HEK293 (cell line): Measurements from ENCODE around the gene DDR2.

Experiments
- CTCF ChIA-PET: fragments of 350-600 bp; formaldehyde crosslinking; extraction: SDS; loops from one replicate; lab custom pipeline; 2021; ENCODE audit warnings: antibody characterized with exemption; lab: Yijun Ruan, JAX
- POLR2A ChIA-PET: fragments of 300-600 bp; formaldehyde crosslinking; extraction: SDS; loops from one replicate; lab custom pipeline; 2020; ENCODE audit warnings: antibody characterized with exemption, inconsistent platforms; lab: Yijun Ruan, JAX
- H3K27ac ChIP-seq: fragments of 200-500 bp; sonication (Bioruptor generic); 2 replicates; pipeline ENCODE4 v1.5.1; 2014; ENCODE audit warnings: low read depth, low read length, control low read depth, inconsistent platforms; ENCODE audit errors: extremely low read depth
- H3K36me3 ChIP-seq, 2 experiments: fragments of 200-500 bp in 1 of 2; sonication (Bioruptor generic) in 1 of 2; 1 replicate in 1 of 2; 2 replicates in 1 of 2; pipeline ENCODE4 v1.5.1; 2014 to 2017; ENCODE audit warnings: inconsistent platforms in 2 of 2, low read length in 2 of 2; ENCODE audit not compliant: control insufficient read depth in 2 of 2, insufficient read depth in 1 of 2
- H3K4me1 ChIP-seq: fragments of 200-500 bp; sonication (Bioruptor generic); 2 replicates; pipeline ENCODE4 v1.5.1; 2014; ENCODE audit warnings: mild to moderate bottlenecking, low read length, inconsistent platforms; ENCODE audit not compliant: control insufficient read depth, insufficient read depth
- H3K4me3 ChIP-seq: 2 replicates; pipeline ENCODE4 v1.5.1; 2011; ENCODE audit warnings: low read depth, mild to moderate bottlenecking, control low read depth, low read length, moderate library complexity
- H3K9me3 ChIP-seq: fragments of 200-500 bp; sonication (Bioruptor generic); 2 replicates; pipeline ENCODE4 v1.5.1; 2014; ENCODE audit warnings: low read depth, low read length, inconsistent platforms; ENCODE audit not compliant: control insufficient read depth, insufficient read depth
- YY2 ChIP-seq: fragments of 450-650 bp; formaldehyde crosslinking; IDR thresholded peaks from 2 replicates; pipeline ENCODE4 v1.5.1; 2016; ENCODE audit warnings: missing biosample characterization, missing genetic modification characterization
- ZNF155 ChIP-seq: fragments of 450-650 bp; formaldehyde crosslinking; IDR thresholded peaks from 2 replicates; pipeline ENCODE4 v1.5.1; 2016; ENCODE audit warnings: missing biosample characterization, missing genetic modification characterization
- ZNF175 ChIP-seq: fragments of 450-650 bp; formaldehyde crosslinking; IDR thresholded peaks from 2 replicates; pipeline ENCODE4 v1.5.1; 2016; ENCODE audit warnings: missing biosample characterization, missing genetic modification characterization
- ZNF211 ChIP-seq: fragments of 450-650 bp; formaldehyde crosslinking; IDR thresholded peaks from 2 replicates; pipeline ENCODE4 v1.5.1; 2016; ENCODE audit warnings: low read depth, missing biosample characterization, missing genetic modification characterization
- ZNF302 ChIP-seq: fragments of 450-650 bp; formaldehyde crosslinking; IDR thresholded peaks from 2 replicates; pipeline ENCODE4 v1.5.1; 2016; ENCODE audit warnings: missing biosample characterization, missing genetic modification characterization, low read depth
- ZNF335 ChIP-seq: fragments of 450-650 bp; formaldehyde crosslinking; conservative IDR thresholded peaks from 2 replicates; pipeline ENCODE4 v1.5.1; 2016; ENCODE audit warnings: missing biosample characterization, missing genetic modification characterization
- ZNF394 ChIP-seq: fragments of 450-650 bp; formaldehyde crosslinking; IDR thresholded peaks from 2 replicates; pipeline ENCODE4 v1.5.1; 2016; ENCODE audit warnings: missing biosample characterization, missing genetic modification characterization, mild to moderate bottlenecking, moderate library complexity, borderline replicate concordance
- ZNF518A ChIP-seq: fragments of 450-650 bp; formaldehyde crosslinking; conservative IDR thresholded peaks from 2 replicates; pipeline ENCODE4 v1.5.1; 2016; ENCODE audit warnings: low read depth, missing biosample characterization, missing genetic modification characterization
- ZNF548 ChIP-seq: fragments of 450-650 bp; formaldehyde crosslinking; IDR thresholded peaks from 2 replicates; pipeline ENCODE4 v1.5.1; 2016; ENCODE audit warnings: missing biosample characterization, missing genetic modification characterization
- ZNF558 ChIP-seq: fragments of 450-650 bp; formaldehyde crosslinking; IDR thresholded peaks from 2 replicates; pipeline ENCODE4 v1.5.1; 2016; ENCODE audit warnings: missing biosample characterization, missing genetic modification characterization
- ZNF560 ChIP-seq: fragments of 450-650 bp; formaldehyde crosslinking; IDR thresholded peaks from 2 replicates; pipeline ENCODE4 v1.5.1; 2017; ENCODE audit warnings: missing biosample characterization, missing genetic modification characterization, borderline replicate concordance
- ZNF580 ChIP-seq: fragments of 450-650 bp; formaldehyde crosslinking; IDR thresholded peaks from 2 replicates; pipeline ENCODE4 v1.5.1; 2016; ENCODE audit warnings: missing biosample characterization, missing genetic modification characterization
- ZNF600 ChIP-seq: fragments of 450-650 bp; formaldehyde crosslinking; IDR thresholded peaks from 2 replicates; pipeline ENCODE4 v1.5.1; 2016; ENCODE audit warnings: missing biosample characterization, missing genetic modification characterization
- ZNF626 ChIP-seq: fragments of 450-650 bp; sonication (Bioruptor Pico); formaldehyde crosslinking; IDR thresholded peaks from 2 replicates; pipeline ENCODE4 v1.5.1; 2018; ENCODE audit warnings: missing biosample characterization, missing genetic modification characterization, inconsistent platforms
- ZNF670 ChIP-seq: fragments of 450-650 bp; formaldehyde crosslinking; IDR thresholded peaks from 2 replicates; pipeline ENCODE4 v1.5.1; 2016; ENCODE audit warnings: missing biosample characterization, missing genetic modification characterization, low read depth
- ZNF707 ChIP-seq: fragments of 450-650 bp; formaldehyde crosslinking; IDR thresholded peaks from 2 replicates; pipeline ENCODE4 v1.5.1; 2016; ENCODE audit warnings: missing biosample characterization, missing genetic modification characterization
- ZNF768 ChIP-seq: fragments of 450-650 bp; formaldehyde crosslinking; IDR thresholded peaks from 2 replicates; pipeline ENCODE4 v1.5.1; 2018; ENCODE audit warnings: missing biosample characterization, mild to moderate bottlenecking, missing genetic modification characterization
- ZNF776 ChIP-seq: fragments of 450-650 bp; formaldehyde crosslinking; IDR thresholded peaks from 2 replicates; pipeline ENCODE4 v1.5.0; 2017; ENCODE audit warnings: missing biosample characterization, missing genetic modification characterization, borderline replicate concordance
- TF ChIP-seq, protein P1 (sequence below): fragments of 450-650 bp; formaldehyde crosslinking; IDR thresholded peaks from 2 replicates; pipeline ENCODE4 v1.5.1; 2016; ENCODE audit warnings: missing biosample characterization, missing genetic modification characterization
- TF ChIP-seq, protein P2 (sequence below): fragments of 450-650 bp; formaldehyde crosslinking; IDR thresholded peaks from 2 replicates; pipeline ENCODE4 v1.5.1; 2016; ENCODE audit warnings: missing biosample characterization, missing genetic modification characterization
- TF ChIP-seq, protein P3 (sequence below): fragments of 450-650 bp; formaldehyde crosslinking; IDR thresholded peaks from 2 replicates; pipeline ENCODE4 v1.5.1; 2016; ENCODE audit warnings: missing biosample characterization, missing genetic modification characterization, low read depth
- TF ChIP-seq, protein P4 (sequence below): fragments of 450-650 bp; IDR thresholded peaks from 2 replicates; pipeline ENCODE4 v1.5.1; 2018; ENCODE audit warnings: missing biosample characterization, missing genetic modification characterization

The DDR2 gene

GRCh38 chr1:162661336-162661735 is 29.1 kb downstream of the DDR2 start:
- TF ChIP-seq ZNF548 (tag by site-specific recombination) (no peak), ZNF580 (tag by site-specific recombination) (no peak), ZNF211 (tag by site-specific recombination) (no peak), ZNF175 (tag by site-specific recombination) (no peak), ZNF670 (no peak), ZNF768 (tag by site-specific recombination) (no peak), ZNF394 (tag by site-specific recombination) (no peak), ZNF626 (tag by site-specific recombination) (no peak), YY2 (tag by site-specific recombination) (no peak), ZNF518A (tag by site-specific recombination) (no peak)
- TF ChIP-seq, protein P1, sequence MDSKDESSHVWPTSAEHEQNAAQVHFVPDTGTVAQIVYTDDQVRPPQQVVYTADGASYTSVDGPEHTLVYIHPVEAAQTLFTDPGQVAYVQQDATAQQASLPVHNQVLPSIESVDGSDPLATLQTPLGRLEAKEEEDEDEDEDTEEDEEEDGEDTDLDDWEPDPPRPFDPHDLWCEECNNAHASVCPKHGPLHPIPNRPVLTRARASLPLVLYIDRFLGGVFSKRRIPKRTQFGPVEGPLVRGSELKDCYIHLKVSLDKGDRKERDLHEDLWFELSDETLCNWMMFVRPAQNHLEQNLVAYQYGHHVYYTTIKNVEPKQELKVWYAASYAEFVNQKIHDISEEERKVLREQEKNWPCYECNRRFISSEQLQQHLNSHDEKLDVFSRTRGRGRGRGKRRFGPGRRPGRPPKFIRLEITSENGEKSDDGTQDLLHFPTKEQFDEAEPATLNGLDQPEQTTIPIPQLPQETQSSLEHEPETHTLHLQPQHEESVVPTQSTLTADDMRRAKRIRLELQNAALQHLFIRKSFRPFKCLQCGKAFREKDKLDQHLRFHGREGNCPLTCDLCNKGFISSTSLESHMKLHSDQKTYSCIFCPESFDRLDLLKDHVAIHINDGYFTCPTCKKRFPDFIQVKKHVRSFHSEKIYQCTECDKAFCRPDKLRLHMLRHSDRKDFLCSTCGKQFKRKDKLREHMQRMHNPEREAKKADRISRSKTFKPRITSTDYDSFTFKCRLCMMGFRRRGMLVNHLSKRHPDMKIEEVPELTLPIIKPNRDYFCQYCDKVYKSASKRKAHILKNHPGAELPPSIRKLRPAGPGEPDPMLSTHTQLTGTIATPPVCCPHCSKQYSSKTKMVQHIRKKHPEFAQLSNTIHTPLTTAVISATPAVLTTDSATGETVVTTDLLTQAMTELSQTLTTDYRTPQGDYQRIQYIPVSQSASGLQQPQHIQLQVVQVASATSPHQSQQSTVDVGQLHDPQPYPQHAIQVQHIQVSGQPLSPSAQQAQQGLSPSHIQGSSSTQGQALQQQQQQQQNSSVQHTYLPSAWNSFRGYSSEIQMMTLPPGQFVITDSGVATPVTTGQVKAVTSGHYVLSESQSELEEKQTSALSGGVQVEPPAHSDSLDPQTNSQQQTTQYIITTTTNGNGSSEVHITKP (tag by site-specific recombination), result no peak
- TF ChIP-seq, protein P2, sequence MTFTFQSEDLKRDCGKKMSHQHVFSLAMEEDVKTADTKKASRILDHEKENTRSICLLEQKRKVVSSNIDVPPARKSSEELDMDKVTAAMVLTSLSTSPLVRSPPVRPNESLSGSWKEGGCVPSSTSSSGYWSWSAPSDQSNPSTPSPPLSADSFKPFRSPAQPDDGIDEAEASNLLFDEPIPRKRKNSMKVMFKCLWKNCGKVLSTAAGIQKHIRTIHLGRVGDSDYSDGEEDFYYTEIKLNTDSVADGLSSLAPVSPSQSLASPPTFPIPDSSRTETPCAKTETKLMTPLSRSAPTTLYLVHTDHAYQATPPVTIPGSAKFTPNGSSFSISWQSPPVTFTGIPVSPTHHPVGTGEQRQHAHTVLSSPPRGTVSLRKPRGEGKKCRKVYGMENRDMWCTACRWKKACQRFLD (tag by site-specific recombination), result no peak
- H3K27ac ChIP-seq, result no peak overlapping the region

GRCh38 chr1:162662013-162662412 is 29.7 kb downstream of the DDR2 start:
- H3K36me3 ChIP-seq, result no peaks in the 10 kb centered on the region
- H3K4me1 ChIP-seq, result no peaks in the 10 kb centered on the region
- no peaks in the 10 kb centered on the region for H3K9me3 ChIP-seq
- POLR2A ChIA-PET, result no interaction called here
- CTCF ChIA-PET, result interaction anchor here (0.6 to 0.9 kb wide), 2 partner anchors 32 to 206 kb away, joined by 3 to 5 read pairs; no protein-coding TSS in a partner anchor
- no peak overlapping the region for H3K4me3 ChIP-seq
- H3K27ac ChIP-seq, result no peak overlapping the region
- TF ChIP-seq, protein P3, sequence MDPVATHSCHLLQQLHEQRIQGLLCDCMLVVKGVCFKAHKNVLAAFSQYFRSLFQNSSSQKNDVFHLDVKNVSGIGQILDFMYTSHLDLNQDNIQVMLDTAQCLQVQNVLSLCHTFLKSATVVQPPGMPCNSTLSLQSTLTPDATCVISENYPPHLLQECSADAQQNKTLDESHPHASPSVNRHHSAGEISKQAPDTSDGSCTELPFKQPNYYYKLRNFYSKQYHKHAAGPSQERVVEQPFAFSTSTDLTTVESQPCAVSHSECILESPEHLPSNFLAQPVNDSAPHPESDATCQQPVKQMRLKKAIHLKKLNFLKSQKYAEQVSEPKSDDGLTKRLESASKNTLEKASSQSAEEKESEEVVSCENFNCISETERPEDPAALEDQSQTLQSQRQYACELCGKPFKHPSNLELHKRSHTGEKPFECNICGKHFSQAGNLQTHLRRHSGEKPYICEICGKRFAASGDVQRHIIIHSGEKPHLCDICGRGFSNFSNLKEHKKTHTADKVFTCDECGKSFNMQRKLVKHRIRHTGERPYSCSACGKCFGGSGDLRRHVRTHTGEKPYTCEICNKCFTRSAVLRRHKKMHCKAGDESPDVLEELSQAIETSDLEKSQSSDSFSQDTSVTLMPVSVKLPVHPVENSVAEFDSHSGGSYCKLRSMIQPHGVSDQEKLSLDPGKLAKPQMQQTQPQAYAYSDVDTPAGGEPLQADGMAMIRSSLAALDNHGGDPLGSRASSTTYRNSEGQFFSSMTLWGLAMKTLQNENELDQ, result no peak
- TF ChIP-seq ZNF707 (tag by site-specific recombination), result no peak
- TF ChIP-seq ZNF155 (tag by site-specific recombination), result no peak
- no peak for TF ChIP-seq ZNF776 (tag by site-specific recombination)
- no peak for TF ChIP-seq ZNF335
- TF ChIP-seq, protein P4, sequence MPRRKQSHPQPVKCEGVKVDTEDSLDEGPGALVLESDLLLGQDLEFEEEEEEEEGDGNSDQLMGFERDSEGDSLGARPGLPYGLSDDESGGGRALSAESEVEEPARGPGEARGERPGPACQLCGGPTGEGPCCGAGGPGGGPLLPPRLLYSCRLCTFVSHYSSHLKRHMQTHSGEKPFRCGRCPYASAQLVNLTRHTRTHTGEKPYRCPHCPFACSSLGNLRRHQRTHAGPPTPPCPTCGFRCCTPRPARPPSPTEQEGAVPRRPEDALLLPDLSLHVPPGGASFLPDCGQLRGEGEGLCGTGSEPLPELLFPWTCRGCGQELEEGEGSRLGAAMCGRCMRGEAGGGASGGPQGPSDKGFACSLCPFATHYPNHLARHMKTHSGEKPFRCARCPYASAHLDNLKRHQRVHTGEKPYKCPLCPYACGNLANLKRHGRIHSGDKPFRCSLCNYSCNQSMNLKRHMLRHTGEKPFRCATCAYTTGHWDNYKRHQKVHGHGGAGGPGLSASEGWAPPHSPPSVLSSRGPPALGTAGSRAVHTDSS (tag by site-specific recombination), result no peak
- no peak for TF ChIP-seq ZNF558 (tag by site-specific recombination)
- no peak for TF ChIP-seq ZNF600 (tag by site-specific recombination)
- TF ChIP-seq ZNF302 (tag by site-specific recombination), result no peak
- no peak for TF ChIP-seq ZNF560 (tag by site-specific recombination)

More at GRCh38 chr1:162661336-162661735, 29.1 kb downstream of the DDR2 start:
- POLR2A ChIA-PET, result no interaction called here
- no peaks in the 10 kb centered on the region for H3K36me3 ChIP-seq
- H3K4me1 ChIP-seq, result no peaks in the 10 kb centered on the region
- H3K4me3 ChIP-seq, result no peak overlapping the region
- CTCF ChIA-PET, result no interaction called here
- H3K9me3 ChIP-seq, result no peaks in the 10 kb centered on the region
